Naive thymus-derived CD4-positive, alpha-beta T cell (primary cell): Measurements from ENCODE around the gene CLPTM1L. TPM values are rescaled to one million over a fixed set of nuclear protein-coding genes. Genes with fewer than 3 reads are reported as not detected.

Experiments used
- ATAC-seq: fragments of 150-1000 bp; cut with Tn5 transposase; 2 replicates; pipeline ENCODE4 v1.10.0; 2021; ENCODE audit warnings: mild to moderate bottlenecking, moderate library complexity
- CTCF ChIA-PET: fragments of 350-600 bp; sonication (Branson Sonifier 250); formaldehyde crosslinking; loops from one replicate; lab custom pipeline; 2021; ENCODE audit warnings: antibody characterized with exemption; lab: Charles Lee
- POLR2A ChIA-PET: fragments of 350-600 bp; sonication (Branson Sonifier 250); formaldehyde crosslinking; loops from one replicate; lab custom pipeline; 2021; ENCODE audit warnings: antibody characterized with exemption, inconsistent platforms; lab: Charles Lee
- DNase-seq, 9 donors: peaks; one replicate each; pipeline versions ENCODE4 v3.0.0 to v3.0.0-alpha.2; 2020 to 2022; ENCODE audit warnings: mixed read lengths in 1 of 9
- H3K27ac ChIP-seq: one replicate; pipeline ENCODE4 v1.7.0; 2013; ENCODE audit warnings: mild to moderate bottlenecking, low read depth, low read length, moderate library complexity
- H3K27me3 ChIP-seq, 2 donors: one replicate each; pipeline ENCODE4 v1.7.0; 2013; ENCODE audit warnings: low read length in 2 of 2, mild to moderate bottlenecking in 2 of 2, moderate library complexity in 2 of 2; ENCODE audit not compliant: control insufficient read depth in 2 of 2, insufficient read depth in 2 of 2
- H3K36me3 ChIP-seq, 3 experiments: 1 replicate in 2 of 3; 2 replicates in 1 of 3; pipeline ENCODE4 v1.7.0; 2013; ENCODE audit warnings: low read length in 3 of 3, mild to moderate bottlenecking in 3 of 3, moderate library complexity in 1 of 3; ENCODE audit not compliant: insufficient read depth in 3 of 3, control insufficient read depth in 2 of 3
- H3K4me1 ChIP-seq, 2 donors: one replicate each; pipeline ENCODE4 v1.7.0; 2013; ENCODE audit warnings: low read length in 2 of 2, mild to moderate bottlenecking in 2 of 2, moderate library complexity in 1 of 2; ENCODE audit not compliant: control insufficient read depth in 2 of 2, insufficient read depth in 2 of 2
- H3K4me3 ChIP-seq: 2 replicates; pipeline ENCODE4 v1.7.0; 2013; ENCODE audit warnings: mild to moderate bottlenecking, low read length
- H3K9me3 ChIP-seq, 3 experiments: 1 replicate in 2 of 3; 2 replicates in 1 of 3; pipeline ENCODE4 v1.7.0; 2013; ENCODE audit warnings: low read length in 3 of 3; ENCODE audit not compliant: control insufficient read depth in 2 of 3
- H3K27ac Mint-ChIP-seq, 9 donors: one replicate each; pipeline ENCODE4 v1.8.0; 2020 to 2022; ENCODE audit warnings: mixed read lengths in 9 of 9, mild to moderate bottlenecking in 8 of 9, moderate library complexity in 5 of 9, inconsistent platforms in 2 of 9
- H3K27me3 Mint-ChIP-seq, 5 donors: one replicate each; pipeline ENCODE4 v1.8.0; 2021 to 2022; ENCODE audit warnings: mixed read lengths in 5 of 5, mild to moderate bottlenecking in 1 of 5
- H3K36me3 Mint-ChIP-seq, 5 donors: one replicate each; pipeline ENCODE4 v1.8.0; 2020 to 2022; ENCODE audit warnings: mixed read lengths in 5 of 5, mild to moderate bottlenecking in 3 of 5, inconsistent platforms in 1 of 5
- H3K4me1 Mint-ChIP-seq, 7 donors: one replicate each; pipeline ENCODE4 v1.8.0; 2020 to 2022; ENCODE audit warnings: mixed read lengths in 7 of 7, mild to moderate bottlenecking in 3 of 7, inconsistent platforms in 1 of 7
- H3K4me3 Mint-ChIP-seq, 10 donors: one replicate each; pipeline ENCODE4 v1.8.0; 2020 to 2022; ENCODE audit warnings: mild to moderate bottlenecking in 10 of 10, mixed read lengths in 10 of 10, moderate library complexity in 6 of 10, inconsistent platforms in 2 of 10
- H3K9me3 Mint-ChIP-seq, 11 donors: one replicate each; pipeline ENCODE4 v1.8.0; 2020 to 2022; ENCODE audit warnings: mixed read lengths in 11 of 11, mild to moderate bottlenecking in 4 of 11, inconsistent platforms in 1 of 11, moderate library complexity in 1 of 11
- intact Hi-C, 2 donors: fragments of 100-400 bp; cut with micrococcal nuclease; formaldehyde crosslinking; loops; one replicate each; pipeline ENCODE4 v1.15.1; 2023
- polyA plus RNA-seq, 2 donors: library from polyadenylated mRNA; unstranded; fragments of 300-500 nt; fragmentation: Illumina TruSeq; gene quantifications; one replicate each; pipeline ENCODE4 v1.2.3, GENCODE V29; 2021
- total RNA-seq, 6 experiments: library from RNA in 5 of 6; stranded (reverse) in 5 of 6; gene quantifications; 1 replicate in 5 of 6; 2 replicates in 1 of 6; pipeline ENCODE4 v1.2.3 and lab custom pipeline; 2021 to 2026

The CLPTM1L gene
- total and polyA plus RNA-seq, 7 experiments from 2014 or later = 27.7 to 104 (median 67.6) TPM

DNA sequence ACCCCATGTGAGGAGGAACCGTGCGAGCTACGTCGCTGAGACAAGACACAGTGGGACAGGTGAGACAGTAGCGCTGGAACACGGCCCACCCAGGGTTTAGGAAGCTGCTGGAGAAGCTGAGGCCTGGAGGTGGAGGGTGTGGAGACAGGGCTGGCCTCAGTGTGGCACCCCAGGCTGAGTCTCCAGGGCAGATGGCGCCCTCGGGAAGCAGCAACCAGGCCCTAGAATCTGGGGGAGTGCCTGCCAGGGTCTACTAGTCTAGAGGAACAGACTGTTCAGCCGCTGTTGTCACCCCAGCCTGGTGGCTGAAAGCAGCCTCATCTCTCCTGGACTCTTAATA is 45.4 kb downstream of the CLPTM1L start:
- H3K36me3 ChIP-seq = no peaks in the 10 kb centered on the region
- peaks cover 0 to 33% (median 0%) of the 10 kb centered on the region in 5 donors for H3K27me3 Mint-ChIP-seq
- H3K4me1 ChIP-seq = peaks cover 0 to 1% of the 10 kb centered on the region in 2 donors
- H3K27ac Mint-ChIP-seq = peak overlapping the region in 2 of 9 donors; percentile 23 to 27
- no peak overlapping the region for H3K4me3 Mint-ChIP-seq
- no peak overlapping the region for H3K27ac ChIP-seq
- DNase-seq (no peak), ATAC-seq (no peak)
- peaks cover 0 to 20% (median 9%) of the 10 kb centered on the region in 7 donors for H3K4me1 Mint-ChIP-seq
- H3K4me3 ChIP-seq = no peak overlapping the region
- CTCF ChIA-PET = no interaction called here
- intact Hi-C loops = no loop called here
- H3K9me3 ChIP-seq = no peaks in the 10 kb centered on the region
- H3K27me3 ChIP-seq = no peaks in the 10 kb centered on the region
- peaks cover 0 to 7% (median 0%) of the 10 kb centered on the region in 11 donors for H3K9me3 Mint-ChIP-seq
- H3K36me3 Mint-ChIP-seq = no peaks in the 10 kb centered on the region
- POLR2A ChIA-PET = no interaction called here

- Mint-ChIP-seq H3K9me3 (peaks cover 0 to 7% (median 0%) of the 10 kb centered on the region in 11 donors), H3K27me3 (peaks cover 0 to 28% (median 0%) of the 10 kb centered on the region in 5 donors), H3K4me3 (no peak overlapping the region), H3K4me1 (peaks cover 0 to 17% (median 7%) of the 10 kb centered on the region in 7 donors), H3K27ac (peak overlapping the region in 4 of 9 donors; percentile 12 to 33 (median 26)), H3K36me3 (no peaks in the 10 kb centered on the region)
- H3K9me3 ChIP-seq = no peaks in the 10 kb centered on the region
- peaks cover 0 to 7% of the 10 kb centered on the region in 2 donors for H3K4me1 ChIP-seq
- intact Hi-C loops = no loop called here
- H3K27me3 ChIP-seq = no peaks in the 10 kb centered on the region
- ChIA-PET CTCF (no interaction called here), POLR2A (interaction anchor here (0.8 kb wide), 1 partner anchor 16 kb away, joined by 3 read pairs; no protein-coding TSS in a partner anchor)
- H3K27ac ChIP-seq = no peak overlapping the region
- no peak overlapping the region for H3K4me3 ChIP-seq
- no peak for DNase-seq
- no peak for ATAC-seq
- no peaks in the 10 kb centered on the region for H3K36me3 ChIP-seq
These were observed 46.0 kb downstream of the CLPTM1L start for GRCh38 chr5:1298723-1299510.

GRCh38 chr5:1298067-1298551 is 46.8 kb downstream of the CLPTM1L start:
- H3K36me3 Mint-ChIP-seq = no peaks in the 10 kb centered on the region
- POLR2A ChIA-PET = no interaction called here
- no peak for DNase-seq

DNA sequence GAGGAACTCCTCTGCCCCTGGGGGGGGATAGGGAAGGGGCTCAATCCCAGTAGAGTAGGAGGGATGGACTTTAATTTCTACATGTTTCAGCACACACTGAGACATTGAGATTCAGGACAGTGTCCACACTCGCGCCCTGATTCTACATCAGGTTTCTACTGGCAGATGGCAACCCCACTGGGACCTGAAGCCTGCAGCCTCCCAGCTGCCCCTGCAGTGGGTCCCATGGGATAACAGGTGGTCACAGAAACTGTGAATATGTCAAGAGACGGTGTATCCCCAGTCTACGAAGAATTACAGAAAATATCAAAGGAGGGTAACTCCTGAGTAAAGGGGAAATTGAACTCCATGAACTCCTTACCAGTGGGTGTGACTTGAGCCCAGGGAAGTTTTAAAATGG is 47.7 kb downstream of the CLPTM1L start:
- CTCF ChIA-PET = no interaction called here
- DNase-seq (peak in 1 of 9 donors; percentile 13), ATAC-seq (no peak)
- peaks cover 0 to 11% of the 10 kb centered on the region in 2 donors for H3K4me1 ChIP-seq
- POLR2A ChIA-PET = interaction anchor here (1.0 to 3.2 kb wide), 3 partner anchors 9 to 19 kb away, joined by 3 to 31 read pairs (median 5); no protein-coding TSS in a partner anchor
- Mint-ChIP-seq H3K27me3 (peaks cover 0 to 11% (median 0%) of the 10 kb centered on the region in 5 donors), H3K4me3 (peak overlapping the region in 1 of 10 donors; percentile 23), H3K27ac (no peak overlapping the region), H3K4me1 (peaks cover 0 to 15% (median 4%) of the 10 kb centered on the region in 7 donors), H3K9me3 (peaks cover 0 to 1% (median 0%) of the 10 kb centered on the region in 11 donors), H3K36me3 (no peaks in the 10 kb centered on the region)
- H3K9me3 ChIP-seq = no peaks in the 10 kb centered on the region
- H3K27me3 ChIP-seq = no peaks in the 10 kb centered on the region
- no peak overlapping the region for H3K4me3 ChIP-seq
- H3K27ac ChIP-seq = no peak overlapping the region
- no peaks in the 10 kb centered on the region for H3K36me3 ChIP-seq
- intact Hi-C loops = loop anchor here in 1 of 2 donors (2.0 kb wide), 1 partner anchor 16 kb away; no protein-coding TSS in a partner anchor

More at GRCh38 chr5:1298067-1298551, 46.8 kb downstream of the CLPTM1L start:
- CTCF ChIA-PET = no interaction called here
- no peak for ATAC-seq
- H3K9me3 ChIP-seq = no peaks in the 10 kb centered on the region
- H3K36me3 ChIP-seq = no peaks in the 10 kb centered on the region
- intact Hi-C loops = no loop called here
- no peak overlapping the region for H3K27ac ChIP-seq
- no peak overlapping the region for H3K4me3 ChIP-seq
- peaks cover 0 to 15% (median 7%) of the 10 kb centered on the region in 7 donors for H3K4me1 Mint-ChIP-seq
- H3K9me3 Mint-ChIP-seq = peaks cover 0 to 3% (median 0%) of the 10 kb centered on the region in 11 donors
- no peak overlapping the region for H3K27ac Mint-ChIP-seq
- H3K4me3 Mint-ChIP-seq = no peak overlapping the region
- no peaks in the 10 kb centered on the region for H3K27me3 ChIP-seq
- H3K27me3 Mint-ChIP-seq = peaks cover 0 to 20% (median 0%) of the 10 kb centered on the region in 5 donors
- peaks cover 0 to 11% of the 10 kb centered on the region in 2 donors for H3K4me1 ChIP-seq

GRCh38 chr5:1295650-1296037 is 49.3 kb downstream of the CLPTM1L start:
- CTCF ChIA-PET = interaction anchor here (1.1 to 1.4 kb wide), 2 partner anchors 17 to 20 kb away, joined by 4 to 6 read pairs; no protein-coding TSS in a partner anchor

GRCh38 chr5:1294835-1295649 is 49.9 kb downstream of the CLPTM1L start, which contains the start of gene TERT:
TERT (minus strand) TSS chr5:1295068; CDS start chr5:1294989, 79 bp downstream.
- no peaks in the 10 kb centered on the region for H3K9me3 ChIP-seq
- H3K27ac ChIP-seq = no peak within 1 kb of the TSS
- Mint-ChIP-seq H3K4me1 (peaks cover 0 to 15% (median 4%) of the 10 kb centered on the region in 7 donors), H3K9me3 (no peaks in the 10 kb centered on the region), H3K4me3 (peak within 1 kb of the TSS in 9 of 10 donors; percentile 45 to 66 (median 59)), H3K27me3 (peaks cover 0 to 6% (median 0%) of the 10 kb centered on the region in 5 donors), H3K27ac (no peak within 1 kb of the TSS), H3K36me3 (no peaks in the 10 kb centered on the region)
- DNase-seq = peak; percentile 50 to 81 (median 74)
- peak; percentile 91 for ATAC-seq
- no peaks in the 10 kb centered on the region for H3K36me3 ChIP-seq
- H3K4me3 ChIP-seq = no peak within 1 kb of the TSS
- ChIA-PET CTCF (interaction anchor here (1.1 to 1.4 kb wide), 2 partner anchors 18 to 21 kb away, joined by 4 to 6 read pairs; no protein-coding TSS in a partner anchor), POLR2A (interaction anchor here (0.8 to 3.2 kb wide), 7 partner anchors 14 to 90 kb away, joined by 3 to 31 read pairs (median 5); partner anchors contain the start of gene CLPTM1L)
- H3K27me3 ChIP-seq = no peaks in the 10 kb centered on the region
- peaks cover 0 to 11% of the 10 kb centered on the region in 2 donors for H3K4me1 ChIP-seq
- intact Hi-C loops = loop anchor here (1.0 to 2.0 kb wide), 5 partner anchors 20 to 91 kb away; partner anchors contain the start of gene CLPTM1L (in 2 of the 2)

More at GRCh38 chr5:1295650-1296037, 49.3 kb downstream of the CLPTM1L start:
- ATAC-seq (no peak), DNase-seq (peak in 1 of 9 donors; percentile 19)
- no peaks in the 10 kb centered on the region for H3K9me3 Mint-ChIP-seq
- peaks cover 0 to 15% (median 4%) of the 10 kb centered on the region in 7 donors for H3K4me1 Mint-ChIP-seq
- peaks cover 0 to 11% of the 10 kb centered on the region in 2 donors for H3K4me1 ChIP-seq
- H3K27me3 ChIP-seq = no peaks in the 10 kb centered on the region
- no peak overlapping the region for H3K27ac Mint-ChIP-seq
- POLR2A ChIA-PET = interaction anchor here (1.2 to 3.2 kb wide), 5 partner anchors 15 to 90 kb away, joined by 3 to 31 read pairs (median 6); no protein-coding TSS in a partner anchor
- H3K9me3 ChIP-seq = no peaks in the 10 kb centered on the region
- intact Hi-C loops = loop anchor here (1.0 to 2.0 kb wide), 6 partner anchors 17 to 91 kb away; partner anchors contain the start of gene CLPTM1L (in 2 of the 2)
- H3K4me3 Mint-ChIP-seq = peak overlapping the region in 9 of 10 donors; percentile 45 to 66 (median 59)
- H3K4me3 ChIP-seq = no peak overlapping the region
- H3K27ac ChIP-seq = no peak overlapping the region
- H3K36me3 Mint-ChIP-seq = no peaks in the 10 kb centered on the region
- no peaks in the 10 kb centered on the region for H3K36me3 ChIP-seq
- peaks cover 0 to 6% (median 0%) of the 10 kb centered on the region in 5 donors for H3K27me3 Mint-ChIP-seq
